ENCODE measurements around the gene CRYGB.

CRYGB gene

DNA sequence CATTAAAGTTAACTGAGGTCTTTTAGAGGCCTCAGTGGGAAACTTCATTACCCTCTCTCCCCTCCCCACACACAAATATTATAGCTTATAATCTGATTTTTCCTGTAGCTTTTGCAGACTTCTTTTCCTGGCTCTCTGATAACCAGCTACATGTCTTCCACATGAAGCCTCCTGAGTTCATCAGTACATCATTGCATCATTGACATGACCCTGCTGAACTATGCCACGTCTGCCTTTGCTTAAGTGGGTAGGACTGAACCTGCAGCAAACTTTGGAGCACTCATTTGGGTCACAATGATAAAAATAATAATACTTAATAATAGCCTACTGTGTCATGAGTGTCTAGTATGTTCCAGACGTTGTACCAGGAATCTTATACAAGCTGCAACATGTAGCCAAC lies 10.5 kb upstream of the CRYGB start:
- TF ChIP-seq, protein P1, sequence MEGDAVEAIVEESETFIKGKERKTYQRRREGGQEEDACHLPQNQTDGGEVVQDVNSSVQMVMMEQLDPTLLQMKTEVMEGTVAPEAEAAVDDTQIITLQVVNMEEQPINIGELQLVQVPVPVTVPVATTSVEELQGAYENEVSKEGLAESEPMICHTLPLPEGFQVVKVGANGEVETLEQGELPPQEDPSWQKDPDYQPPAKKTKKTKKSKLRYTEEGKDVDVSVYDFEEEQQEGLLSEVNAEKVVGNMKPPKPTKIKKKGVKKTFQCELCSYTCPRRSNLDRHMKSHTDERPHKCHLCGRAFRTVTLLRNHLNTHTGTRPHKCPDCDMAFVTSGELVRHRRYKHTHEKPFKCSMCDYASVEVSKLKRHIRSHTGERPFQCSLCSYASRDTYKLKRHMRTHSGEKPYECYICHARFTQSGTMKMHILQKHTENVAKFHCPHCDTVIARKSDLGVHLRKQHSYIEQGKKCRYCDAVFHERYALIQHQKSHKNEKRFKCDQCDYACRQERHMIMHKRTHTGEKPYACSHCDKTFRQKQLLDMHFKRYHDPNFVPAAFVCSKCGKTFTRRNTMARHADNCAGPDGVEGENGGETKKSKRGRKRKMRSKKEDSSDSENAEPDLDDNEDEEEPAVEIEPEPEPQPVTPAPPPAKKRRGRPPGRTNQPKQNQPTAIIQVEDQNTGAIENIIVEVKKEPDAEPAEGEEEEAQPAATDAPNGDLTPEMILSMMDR (conservative IDR thresholded peaks at IDR 0.05; ENCODE audit: low read depth) = no peak
- no peak overlapping the region for H3K27ac ChIP-seq
- POLR2A ChIA-PET (ENCODE audit: low non-redundant PET) = no interaction called here
- CTCF ChIA-PET = interaction anchor here (0.5 to 0.7 kb wide), 2 partner anchors 13 to 95 kb away, joined by 3 to 6 read pairs; no protein-coding TSS in a partner anchor
- DNase-seq (ENCODE audit: low spot score) = no peak

- ChIA-PET CTCF (interaction anchor here (0.7 kb wide), 1 partner anchor 97 kb away, joined by 3 read pairs; no protein-coding TSS in a partner anchor), POLR2A (ENCODE audit: low non-redundant PET) (no interaction called here)
- no peak overlapping the region for H3K27ac ChIP-seq
- TF ChIP-seq, protein P1 (conservative IDR thresholded peaks at IDR 0.05; ENCODE audit: low read depth) = no peak
- no peak for DNase-seq (ENCODE audit: low spot score)
Observed at GRCh38 chr2:208153156-208153555, 7.2 kb upstream of the CRYGB start.

- ChIA-PET POLR2A (ENCODE audit: low non-redundant PET) (no interaction called here), CTCF (no interaction called here)
- no peak overlapping the region for H3K27ac ChIP-seq
- DNase-seq (ENCODE audit: low spot score) = no peak
- TF ChIP-seq, protein P1 (conservative IDR thresholded peaks at IDR 0.05; ENCODE audit: low read depth) = no peak
Observed at GRCh38 chr2:208150956-208151355, 5.0 kb upstream of the CRYGB start.

DNA sequence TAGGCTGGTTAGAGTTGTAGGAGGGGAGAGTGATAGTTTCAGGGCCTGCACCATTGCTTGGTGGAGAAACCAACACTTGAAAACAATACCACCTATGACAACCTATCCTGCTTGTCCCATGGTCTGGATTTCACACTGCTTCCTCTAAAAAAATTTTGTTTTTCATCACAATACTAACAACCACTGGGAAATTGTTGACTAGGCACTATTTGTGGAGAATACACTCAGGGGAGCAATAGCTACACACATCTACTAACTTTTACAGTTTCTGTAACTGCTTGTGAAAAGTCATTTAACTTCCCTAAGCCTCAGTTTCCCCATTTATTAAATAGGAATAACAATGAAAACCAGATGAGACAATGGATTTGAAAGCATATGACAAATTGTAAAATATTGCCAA lies 4.1 kb upstream of the CRYGB start:
- ChIA-PET CTCF (interaction anchor here (0.7 kb wide), 1 partner anchor 249 kb away, joined by 3 read pairs; no protein-coding TSS in a partner anchor), POLR2A (ENCODE audit: low non-redundant PET) (no interaction called here)
- DNase-seq (ENCODE audit: low spot score) = no peak
- TF ChIP-seq, protein P1 (conservative IDR thresholded peaks at IDR 0.05; ENCODE audit: low read depth) = no peak
- H3K27ac ChIP-seq = no peak overlapping the region

DNA sequence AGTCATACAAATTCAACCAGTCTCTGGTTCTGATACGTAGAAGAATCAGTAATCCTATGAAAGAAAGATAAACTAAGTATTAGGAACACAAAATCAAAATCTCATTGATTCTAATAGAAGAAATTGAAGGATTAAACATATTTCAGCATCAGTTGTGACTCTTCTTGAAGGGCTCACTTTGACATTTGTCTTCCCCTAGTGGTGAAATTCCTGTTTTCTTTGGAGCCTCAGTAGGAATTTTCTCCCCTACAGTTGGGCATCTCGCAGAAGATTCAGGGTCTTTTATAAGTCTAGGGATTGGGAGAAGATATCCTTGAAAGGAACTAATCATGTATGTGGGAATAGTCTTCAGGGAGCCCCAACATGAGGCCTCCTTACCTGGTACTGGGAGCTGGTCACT lies 2.8 kb upstream of the CRYGB start:
- TF ChIP-seq, protein P1 (conservative IDR thresholded peaks at IDR 0.05; ENCODE audit: low read depth) = no peak
- ChIA-PET CTCF (interaction anchor here (0.6 kb wide), 1 partner anchor 177 kb away, joined by 3 read pairs; no protein-coding TSS in a partner anchor), POLR2A (ENCODE audit: low non-redundant PET) (no interaction called here)
- no peak overlapping the region for H3K27ac ChIP-seq
- no peak for DNase-seq (ENCODE audit: low spot score)

GRCh38 chr2:208147759-208148158 lies 1.8 kb upstream of the CRYGB start:
- no peak overlapping the region for H3K27ac ChIP-seq
- TF ChIP-seq, protein P1 (conservative IDR thresholded peaks at IDR 0.05; ENCODE audit: low read depth) = no peak
- ChIA-PET POLR2A (ENCODE audit: low non-redundant PET) (no interaction called here), CTCF (interaction anchor here (0.7 to 0.9 kb wide), 2 partner anchors 106 to 107 kb away, joined by 4 read pairs; no protein-coding TSS in a partner anchor)
- no peak for DNase-seq (ENCODE audit: low spot score)

Data from RWPE1 (cell line).